HCT116 (cell line): ENCODE measurements around the gene ACSS2. TPM values are rescaled to one million over a fixed set of nuclear protein-coding genes. Genes with fewer than 3 reads are reported as not detected.

Experiments used
- ATAC-seq: fragments of 200-7000 bp; cut with Tn5 transposase; 2 replicates; pipeline ENCODE4 v1.9.1; 2020; ENCODE audit warnings: mild to moderate bottlenecking, moderate library complexity
- BruUV-seq: library from RNA; stranded (reverse); fragments of 400-500 nt; replicated peaks from 2 replicates; lab custom pipeline; 2021; lab: Mats Ljungman, UMichigan
- CTCF ChIA-PET: fragments of 300-600 bp; sonication (Branson Sonifier 250); formaldehyde crosslinking; loops from one replicate; lab custom pipeline; 2021; ENCODE audit warnings: antibody characterized with exemption; lab: Charles Lee
- POLR2A ChIA-PET: fragments of 300-600, 350-600 bp; sonication (Branson Sonifier 250); formaldehyde crosslinking; loops from one replicate; lab custom pipeline; 2021; ENCODE audit warnings: antibody characterized with exemption; lab: Charles Lee
- RAD21 ChIA-PET, 2 experiments: fragments of 300-600 bp; sonication (Branson Sonifier 250); formaldehyde crosslinking; loops; one replicate each; lab custom pipeline; 2023; ENCODE audit warnings: low total read pairs in 2 of 2; ENCODE audit not compliant: uncharacterized antibody in 2 of 2, unreplicated experiment in 2 of 2, low non-redundant PET in 1 of 2; lab: Charles Lee
- DNase-seq: peaks from one replicate; pipeline ENCODE4 v3.0.0-alpha.2; 2010; ENCODE audit warnings: low read depth, low spot score
- H2AFZ ChIP-seq: fragments of 200-600 bp; shearing (Covaris generic), sonication (generic); 2 replicates; pipeline ENCODE4 v1.6.1; 2017; ENCODE audit warnings: low read depth, mixed run types, mixed read lengths, antibody characterized with exemption, low read length; ENCODE audit not compliant: poor library complexity, severe bottlenecking
- H3K27ac ChIP-seq: 2 replicates; pipeline ENCODE4 v1.5.1; 2012; ENCODE audit warnings: low read depth, low read length
- H3K27me3 ChIP-seq: fragments of 200-600 bp; sonication (generic); 2 replicates; pipeline ENCODE4 v1.6.1; 2016; ENCODE audit warnings: mixed run types, low read length, mixed read lengths; ENCODE audit not compliant: insufficient read depth
- H3K36me3 ChIP-seq, 2 experiments: fragments of 200-500 bp in 1 of 2; fragments of 200-600 bp in 1 of 2; sonication (Bioruptor generic) in 1 of 2; sonication (generic) in 1 of 2; 2 replicates each; pipeline versions ENCODE4 v1.5.1 to v1.6.1; 2014 to 2016; ENCODE audit warnings: low read length in 2 of 2, inconsistent platforms in 1 of 2, mixed read lengths in 1 of 2, mixed run types in 1 of 2; ENCODE audit not compliant: insufficient read depth in 2 of 2, control insufficient read depth in 1 of 2
- H3K4me1 ChIP-seq, 2 experiments: fragments of 200-600 bp in 1 of 2; sonication (generic) in 1 of 2; 2 replicates each; pipeline versions ENCODE4 v1.5.1 to v1.6.1; 2012 to 2017; ENCODE audit warnings: low read length in 2 of 2, inconsistent platforms in 1 of 2, mild to moderate bottlenecking in 1 of 2, mixed read lengths in 1 of 2, mixed run types in 1 of 2, moderate library complexity in 1 of 2; ENCODE audit not compliant: insufficient read depth in 2 of 2, control insufficient read depth in 1 of 2
- H3K4me2 ChIP-seq: fragments of 200-600 bp; sonication (generic); 2 replicates; pipeline ENCODE4 v1.6.1; 2017; ENCODE audit warnings: mixed run types, low read length, mixed read lengths
- H3K4me3 ChIP-seq, 2 experiments: fragments of 200-600 bp in 1 of 2; sonication (generic) in 1 of 2; replicated peaks in 1 of 2; 2 replicates each; pipeline ENCODE4 v1.5.1; 2011 to 2016; ENCODE audit warnings: low read length in 2 of 2, control low read depth in 1 of 2, low read depth in 1 of 2, mild to moderate bottlenecking in 1 of 2, mixed read lengths in 1 of 2, mixed run types in 1 of 2
- H3K79me2 ChIP-seq: fragments of 200-600 bp; sonication (generic); 2 replicates; pipeline ENCODE4 v1.6.1; 2017; ENCODE audit warnings: mild to moderate bottlenecking, mixed run types, low read length, moderate library complexity, mixed read lengths; ENCODE audit not compliant: insufficient read depth
- H3K9ac ChIP-seq: fragments of 200-600 bp; sonication (generic); 2 replicates; pipeline ENCODE4 v1.6.1; 2016; ENCODE audit warnings: low read length, mixed read lengths
- H3K9me2 ChIP-seq: fragments of 200-600 bp; sonication (generic), shearing (Covaris generic); 2 replicates; pipeline ENCODE4 v1.6.1; 2017; ENCODE audit warnings: mixed run types, mild to moderate bottlenecking, moderate library complexity; ENCODE audit not compliant: insufficient read depth
- H3K9me3 ChIP-seq, 2 experiments: fragments of 200-500 bp in 1 of 2; fragments of 200-600 bp in 1 of 2; sonication (Bioruptor generic) in 1 of 2; sonication (generic) in 1 of 2; 2 replicates each; pipeline ENCODE4 v1.6.1; 2014 to 2017; ENCODE audit warnings: low read length in 2 of 2, mixed read lengths in 2 of 2, inconsistent platforms in 1 of 2, low read depth in 1 of 2, mild to moderate bottlenecking in 1 of 2, mixed run types in 1 of 2, moderate library complexity in 1 of 2; ENCODE audit not compliant: control insufficient read depth in 1 of 2, insufficient read depth in 1 of 2
- H4K20me1 ChIP-seq: fragments of 200-600 bp; sonication (generic), shearing (Covaris generic); 2 replicates; pipeline ENCODE4 v1.6.1; 2017; ENCODE audit warnings: mixed run types, mild to moderate bottlenecking, moderate library complexity; ENCODE audit not compliant: insufficient read depth
- ATF3 ChIP-seq: IDR thresholded peaks from 2 replicates; pipeline ENCODE4 v1.6.1; 2012
- CBX3 ChIP-seq: IDR thresholded peaks from 2 replicates; pipeline ENCODE4 v1.6.1; 2012; ENCODE audit warnings: low read depth
- EGR1 ChIP-seq: IDR thresholded peaks from 2 replicates; pipeline ENCODE4 v1.6.1; 2012; ENCODE audit warnings: low read depth
- JUND ChIP-seq: IDR thresholded peaks from 2 replicates; pipeline ENCODE4 v1.6.1; 2012
- REST ChIP-seq: IDR thresholded peaks from 2 replicates; pipeline ENCODE4 v1.6.1; 2012; ENCODE audit warnings: low read depth
- SIN3A ChIP-seq: IDR thresholded peaks from 2 replicates; pipeline ENCODE4 v1.6.1; 2012; ENCODE audit warnings: low read depth
- ZBTB33 ChIP-seq: IDR thresholded peaks from 2 replicates; pipeline ENCODE4 v1.6.1; 2011; ENCODE audit warnings: mild to moderate bottlenecking, low read length, moderate library complexity; ENCODE audit not compliant: insufficient replicate concordance; ENCODE audit errors: extremely low read depth
- intact Hi-C: fragments of 100-400 bp; cut with micrococcal nuclease; formaldehyde crosslinking; loops from 2 replicates; pipeline ENCODE4 v1.10.0; 2022
- total RNA-seq: library from RNA; stranded (reverse); gene quantifications from one replicate; pipeline ENCODE4 v1.2.1, GENCODE V29; 2021; ENCODE audit not compliant: unreplicated experiment

The ACSS2 gene
- total RNA-seq, 1 experiment from 2014 or later: 71.7 TPM

- Histone ChIP-seq H3K27me3 (no peaks in the 10 kb centered on the region), H3K4me2 (no peak overlapping the region), H3K9me3 (no peaks in the 10 kb centered on the region), H3K4me3 (no peak overlapping the region), H3K27ac (no peak overlapping the region), H3K79me2 (no peaks in the 10 kb centered on the region), H3K4me1 (no peaks in the 10 kb centered on the region), H3K9me2 (no peaks in the 10 kb centered on the region)
- ChIA-PET POLR2A (no interaction called here), CTCF (interaction anchor here (1.3 kb wide), 1 partner anchor 10 kb away, joined by 5 read pairs; the partner anchor contains the start of gene GGT7)
- DNase-seq (no peak), ATAC-seq (no peak)
- intact Hi-C loops: no loop called here
- TF ChIP-seq SIN3A (no peak), ZBTB33 (no peak), EGR1 (no peak), ATF3 (no peak), CBX3 (no peak), REST (no peak), JUND (no peak)
- TF ChIP-seq, all 23 proteins: peak for 0
- RAD21 ChIA-PET: no interaction called here
- Histone ChIP-seq H2AFZ (no peak overlapping the region), H3K9ac (no peak overlapping the region), H3K36me3 (no peaks in the 10 kb centered on the region; a peak in 1 of 4 replicates), H4K20me1 (no peaks in the 10 kb centered on the region)
- BruUV-seq: no TSS peak
Measured at GRCh38 chr20:34863421-34863965, 12.9 kb upstream of the ACSS2 start.
